H9 (cell line): ENCODE measurements around the gene TEX54. TPM values are rescaled to one million over a fixed set of nuclear protein-coding genes. Genes with fewer than 3 reads are reported as not detected.

ENCODE experiments used
- DNase-seq: peaks from one replicate; pipeline ENCODE4 v3.0.0-alpha.2; 2017
- H2AFZ ChIP-seq: one replicate; pipeline ENCODE4 v1.6.1; 2013; ENCODE audit warnings: mild to moderate bottlenecking, low read length, control low read depth, moderate library complexity
- H2AK5ac ChIP-seq: 2 replicates; pipeline ENCODE4 v1.6.1; 2013; ENCODE audit warnings: low read length, control low read depth, mixed read lengths; ENCODE audit not compliant: insufficient read length
- H2BK120ac ChIP-seq: one replicate; pipeline ENCODE4 v1.6.1; 2013; ENCODE audit warnings: low read depth, mild to moderate bottlenecking, low read length, control low read depth, inconsistent platforms; ENCODE audit not compliant: poor library complexity, severe bottlenecking
- H2BK12ac ChIP-seq: 2 replicates; pipeline ENCODE4 v1.6.1; 2013; ENCODE audit warnings: low read length, control low read depth, mixed read lengths, low read depth; ENCODE audit not compliant: insufficient read length
- H2BK15ac ChIP-seq: 2 replicates; pipeline ENCODE4 v1.6.1; 2013; ENCODE audit warnings: low read depth, low read length, control low read depth
- H2BK20ac ChIP-seq: one replicate; pipeline ENCODE4 v1.6.1; 2013; ENCODE audit warnings: low read depth, mild to moderate bottlenecking, low read length, control low read depth, inconsistent platforms; ENCODE audit not compliant: poor library complexity, severe bottlenecking
- H2BK5ac ChIP-seq: 2 replicates; pipeline ENCODE4 v1.6.1; 2013; ENCODE audit warnings: low read length, control low read depth, mixed read lengths; ENCODE audit not compliant: insufficient read length
- H3K14ac ChIP-seq: 2 replicates; pipeline ENCODE4 v1.6.1; 2013; ENCODE audit warnings: low read length, control low read depth; ENCODE audit not compliant: insufficient read depth
- H3K18ac ChIP-seq: 2 replicates; pipeline ENCODE4 v1.6.1; 2013; ENCODE audit warnings: low read depth, mild to moderate bottlenecking, mixed read lengths, low read length, control low read depth; ENCODE audit not compliant: insufficient read length
- H3K23ac ChIP-seq: 2 replicates; pipeline ENCODE4 v1.6.1; 2013; ENCODE audit warnings: low read length, control low read depth, mixed read lengths, low read depth; ENCODE audit not compliant: insufficient read length
- H3K23me2 ChIP-seq: 2 replicates; pipeline ENCODE4 v1.6.1; 2013; ENCODE audit warnings: low read depth, mild to moderate bottlenecking, mixed read lengths, low read length, control low read depth; ENCODE audit not compliant: insufficient read length, poor library complexity, severe bottlenecking
- H3K27ac ChIP-seq: 2 replicates; pipeline ENCODE4 v1.5.1; 2013; ENCODE audit warnings: low read length, control low read depth, mixed read lengths, low read depth; ENCODE audit not compliant: insufficient read length
- H3K27me3 ChIP-seq: 2 replicates; pipeline ENCODE4 v1.6.1; 2013; ENCODE audit warnings: low read length, control low read depth, inconsistent platforms; ENCODE audit not compliant: insufficient read depth
- H3K4ac ChIP-seq: 2 replicates; pipeline ENCODE4 v1.6.1; 2013; ENCODE audit warnings: low read depth, mild to moderate bottlenecking, control low read depth, inconsistent platforms, low read length, moderate library complexity
- H3K4me1 ChIP-seq: 2 replicates; pipeline ENCODE4 v1.6.1; 2013; ENCODE audit warnings: low read length, control low read depth, inconsistent platforms; ENCODE audit not compliant: insufficient read depth
- H3K4me2 ChIP-seq: 2 replicates; pipeline ENCODE4 v1.6.1; 2013; ENCODE audit warnings: low read length, control low read depth, mixed read lengths; ENCODE audit not compliant: insufficient read length, insufficient read depth
- H3K56ac ChIP-seq: 2 replicates; pipeline ENCODE4 v1.6.1; 2013; ENCODE audit warnings: low read depth, mild to moderate bottlenecking, mixed read lengths, low read length, control low read depth; ENCODE audit not compliant: insufficient read length
- H3K79me1 ChIP-seq: 2 replicates; pipeline ENCODE4 v1.6.1; 2013; ENCODE audit warnings: low read depth, mild to moderate bottlenecking, moderate library complexity, low read length, control low read depth, inconsistent platforms; ENCODE audit not compliant: insufficient read depth, poor library complexity, severe bottlenecking
- H3K79me2 ChIP-seq: 2 replicates; pipeline ENCODE4 v1.6.1; 2013; ENCODE audit warnings: low read length, control low read depth, inconsistent platforms; ENCODE audit not compliant: insufficient read depth
- H3K9ac ChIP-seq: 2 replicates; pipeline ENCODE4 v1.6.1; 2013; ENCODE audit warnings: low read length, control low read depth, mixed read lengths; ENCODE audit not compliant: insufficient read length; ENCODE audit errors: extremely low read depth
- H3K9me3 ChIP-seq: one replicate; pipeline ENCODE4 v1.6.1; 2013; ENCODE audit warnings: low read depth, low read length, inconsistent platforms; ENCODE audit not compliant: control insufficient read depth
- H3T11ph ChIP-seq: one replicate; pipeline ENCODE4 v1.6.1; 2013; ENCODE audit warnings: mild to moderate bottlenecking, low read length, control low read depth, inconsistent platforms
- H4K20me1 ChIP-seq: one replicate; pipeline ENCODE4 v1.6.1; 2013; ENCODE audit not compliant: control insufficient read depth, insufficient read length, insufficient read depth
- H4K5ac ChIP-seq: 2 replicates; pipeline ENCODE4 v1.6.1; 2013; ENCODE audit warnings: low read depth, mild to moderate bottlenecking, mixed read lengths, low read length, control low read depth; ENCODE audit not compliant: insufficient read length
- H4K8ac ChIP-seq: replicated peaks from 2 replicates; pipeline ENCODE4 v1.6.1; 2013; ENCODE audit warnings: low read length, control low read depth, mixed read lengths, low read depth; ENCODE audit not compliant: insufficient read length
- H4K91ac ChIP-seq: 2 replicates; pipeline ENCODE4 v1.6.1; 2013; ENCODE audit warnings: low read depth, mild to moderate bottlenecking, moderate library complexity, mixed read lengths, low read length, control low read depth; ENCODE audit not compliant: insufficient read length
- H3K27ac Mint-ChIP-seq, 3 experiments: 2 replicates in 2 of 3; 3 replicates in 1 of 3; pipeline ENCODE4 v1.8.0; 2020 to 2021; ENCODE audit warnings: mixed read lengths in 3 of 3, mild to moderate bottlenecking in 1 of 3, moderate library complexity in 1 of 3
- H3K27me3 Mint-ChIP-seq: 2 replicates; pipeline ENCODE4 v1.8.0; 2021; ENCODE audit warnings: low read depth, mild to moderate bottlenecking, moderate library complexity, mixed read lengths
- H3K36me3 Mint-ChIP-seq, 3 experiments: 2 replicates in 2 of 3; 3 replicates in 1 of 3; pipeline ENCODE4 v1.8.0; 2020 to 2021; ENCODE audit warnings: low read depth in 3 of 3, mixed read lengths in 3 of 3; ENCODE audit not compliant: insufficient read depth in 1 of 3
- H3K4me1 Mint-ChIP-seq, 2 experiments: 2 replicates each; pipeline ENCODE4 v1.8.0; 2020; ENCODE audit warnings: mixed read lengths in 2 of 2
- H3K4me3 Mint-ChIP-seq, 2 experiments: 2 replicates in 1 of 2; 3 replicates in 1 of 2; pipeline ENCODE4 v1.8.0; 2020 to 2021; ENCODE audit warnings: mild to moderate bottlenecking in 2 of 2, mixed read lengths in 2 of 2, moderate library complexity in 1 of 2
- H3K9me3 Mint-ChIP-seq, 2 experiments: 2 replicates in 1 of 2; 3 replicates in 1 of 2; pipeline ENCODE4 v1.8.0; 2020; ENCODE audit warnings: mild to moderate bottlenecking in 2 of 2, mixed read lengths in 2 of 2, moderate library complexity in 1 of 2
- WGBS: extraction: QIAGEN DNeasy Blood & Tissue Kit; methylation state at CpG from one replicate; pipeline ENCODE4 v1.1.7; 2013; ENCODE audit warnings: missing lambda C conversion rate, low lambda C conversion rate, mixed read lengths; ENCODE audit not compliant: insufficient read length; ENCODE audit errors: extremely low coverage; 5-methylcytosine and 5-hydroxymethylcytosine counted together
- total RNA-seq: library from RNA; stranded (reverse); gene quantifications from 2 replicates; pipeline ENCODE4 v1.2.1, GENCODE V29; 2021
- TF ChIP-seq, protein P1 (sequence below): fragments of 200-600 bp; sonication (generic); conservative IDR thresholded peaks from 3 replicates; pipeline ENCODE4 v1.8.0; 2021; ENCODE audit warnings: antibody characterized with exemption, mild to moderate bottlenecking

Gene TEX54
- total RNA-seq, 1 experiment from 2014 or later, result 1.2 TPM

DNA sequence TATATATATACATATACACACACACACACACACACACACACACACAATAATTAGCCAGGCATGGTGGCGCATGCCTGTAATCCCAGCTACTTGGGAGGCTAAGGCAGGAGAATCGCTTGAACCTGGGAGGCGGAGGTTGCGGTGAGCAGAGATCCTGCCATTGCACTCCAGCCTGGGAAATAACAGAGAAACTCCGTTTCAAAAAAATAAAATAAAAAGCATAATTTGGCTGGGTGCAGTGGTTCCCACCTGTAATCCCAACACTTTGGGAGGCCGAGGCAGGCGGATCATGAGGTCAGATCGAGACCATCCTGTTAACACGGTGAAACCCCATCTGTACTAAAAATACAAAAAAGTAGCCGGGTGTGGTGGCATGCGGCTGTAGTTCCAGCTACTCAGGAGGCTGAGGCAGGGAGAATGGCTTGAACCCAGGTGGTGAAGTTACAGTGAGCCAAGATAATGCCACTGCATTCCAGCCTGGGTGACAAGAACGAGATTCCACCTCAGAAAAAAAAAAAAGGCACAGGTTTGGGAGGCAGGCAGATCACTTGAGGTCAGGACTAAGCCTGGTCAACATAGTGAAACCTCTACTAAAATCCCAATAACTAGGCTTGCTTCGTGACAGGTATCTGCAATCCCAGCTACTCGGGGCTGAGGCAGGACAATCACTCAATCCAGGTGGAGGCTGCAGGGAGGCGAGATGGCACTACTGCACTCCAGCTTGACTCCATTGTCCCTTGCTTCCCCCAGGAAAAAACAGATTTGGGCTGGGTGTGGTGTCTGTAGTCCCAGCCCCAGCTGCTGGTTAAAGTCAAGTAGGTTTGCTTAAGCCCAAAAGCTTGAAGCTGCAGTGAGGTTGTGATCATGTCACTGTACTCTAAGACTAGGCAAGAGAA is 18.5 kb upstream of the TEX54 start:
- Histone ChIP-seq H4K8ac (no peak overlapping the region), H3K27me3 (no peaks in the 10 kb centered on the region), H4K20me1 (no peaks in the 10 kb centered on the region), H3K14ac (no peak overlapping the region), H4K5ac (no peak overlapping the region), H2BK5ac (no peak overlapping the region), H3K4me2 (no peak overlapping the region), H3K4me1 (no peaks in the 10 kb centered on the region; the same call in 1 of the 2 replicates), H3K79me2 (peaks cover 27% of the 10 kb centered on the region), H3K56ac (no peak overlapping the region), H3K18ac (no peak overlapping the region), H3K27ac (no peak overlapping the region), H2BK120ac (no peak overlapping the region), H3K4ac (no peak overlapping the region), H2AFZ (no peak overlapping the region), H2BK12ac (no peak overlapping the region), H4K91ac (no peak overlapping the region), H2BK15ac (no peak overlapping the region), H2AK5ac (no peak overlapping the region), H3K9ac (no peak overlapping the region), H3K23me2 (peaks cover 8% of the 10 kb centered on the region), H3K9me3 (no peaks in the 10 kb centered on the region), H3K79me1 (no peaks in the 10 kb centered on the region), H3K23ac (no peak overlapping the region), H2BK20ac (no peak overlapping the region), H3T11ph (no peak overlapping the region)
- Mint-ChIP-seq H3K36me3 (peaks cover 39 to 46% (median 45%) of the 10 kb centered on the region in 3 experiments), H3K4me3 (peak overlapping the region; percentile 99), H3K27ac (peak overlapping the region; percentile 31 to 98 (median 31); a peak in 5 of 7 replicates), H3K9me3 (peaks cover 15 to 19% of the 10 kb centered on the region in 2 experiments), H3K4me1 (peaks cover 20 to 35% of the 10 kb centered on the region in 2 experiments), H3K27me3 (peaks cover 5% of the 10 kb centered on the region; the same call in 1 of the 2 replicates)
- DNase-seq, result peak; percentile 81
- TF ChIP-seq, protein P1, sequence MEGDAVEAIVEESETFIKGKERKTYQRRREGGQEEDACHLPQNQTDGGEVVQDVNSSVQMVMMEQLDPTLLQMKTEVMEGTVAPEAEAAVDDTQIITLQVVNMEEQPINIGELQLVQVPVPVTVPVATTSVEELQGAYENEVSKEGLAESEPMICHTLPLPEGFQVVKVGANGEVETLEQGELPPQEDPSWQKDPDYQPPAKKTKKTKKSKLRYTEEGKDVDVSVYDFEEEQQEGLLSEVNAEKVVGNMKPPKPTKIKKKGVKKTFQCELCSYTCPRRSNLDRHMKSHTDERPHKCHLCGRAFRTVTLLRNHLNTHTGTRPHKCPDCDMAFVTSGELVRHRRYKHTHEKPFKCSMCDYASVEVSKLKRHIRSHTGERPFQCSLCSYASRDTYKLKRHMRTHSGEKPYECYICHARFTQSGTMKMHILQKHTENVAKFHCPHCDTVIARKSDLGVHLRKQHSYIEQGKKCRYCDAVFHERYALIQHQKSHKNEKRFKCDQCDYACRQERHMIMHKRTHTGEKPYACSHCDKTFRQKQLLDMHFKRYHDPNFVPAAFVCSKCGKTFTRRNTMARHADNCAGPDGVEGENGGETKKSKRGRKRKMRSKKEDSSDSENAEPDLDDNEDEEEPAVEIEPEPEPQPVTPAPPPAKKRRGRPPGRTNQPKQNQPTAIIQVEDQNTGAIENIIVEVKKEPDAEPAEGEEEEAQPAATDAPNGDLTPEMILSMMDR, result no peak
- no CpG with 5 or more reads among the region's 15 CpGs for WGBS
